Activated CD4-positive, alpha-beta T cell treated with anti-CD3 and anti-CD28 coated beads for 4 hours (primary cell): ENCODE data around the gene MYO3B.
"Not testable (repeated sequence)": the region's sequence is repeated elsewhere in the genome, so short reads cannot be mapped to it uniquely, and the experiment has no call there.

Experiments used
- DNase-seq, 2 donors: peaks; one replicate each; pipeline ENCODE4 v3.0.0-alpha.2; 2020

MYO3B gene

DNA sequence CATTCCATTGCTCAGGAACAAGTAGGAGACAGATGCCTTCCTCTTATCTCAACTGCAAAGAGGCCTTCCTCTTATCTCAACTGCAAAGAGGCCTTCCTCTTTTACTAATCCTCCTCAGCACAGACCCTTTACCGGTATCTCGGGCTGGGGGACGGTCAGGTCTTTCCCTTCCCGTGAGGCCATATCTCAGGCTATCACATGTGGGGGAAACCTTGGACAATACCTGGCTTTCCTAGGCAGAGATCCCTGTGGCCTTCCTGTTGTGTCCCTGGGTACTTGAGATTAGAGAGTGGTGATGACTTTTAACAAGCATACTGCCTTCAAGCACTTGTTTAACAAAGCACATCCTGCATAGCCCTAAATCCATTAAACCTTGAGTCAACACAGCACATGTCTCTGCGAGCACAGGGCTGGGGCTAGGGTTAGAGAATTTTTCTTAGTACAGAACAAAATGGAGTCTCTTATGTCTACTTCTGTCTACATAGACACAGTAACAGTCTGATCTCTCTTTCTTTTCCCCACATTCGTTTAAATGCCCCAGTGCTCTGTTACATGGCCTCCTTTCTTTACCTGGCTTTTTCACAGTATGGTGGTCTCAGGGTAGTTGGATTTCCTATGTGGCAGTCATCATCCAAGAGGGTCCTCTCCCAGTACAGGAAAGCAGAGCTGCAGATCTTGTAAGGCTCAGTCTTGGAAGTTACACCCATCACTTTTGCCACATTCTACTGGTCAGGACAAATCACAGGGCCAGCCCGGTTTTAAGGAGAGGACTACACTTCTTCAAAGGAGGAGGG is 86.0 kb downstream of the MYO3B start:
- not testable (repeated sequence) for DNase-seq

DNA sequence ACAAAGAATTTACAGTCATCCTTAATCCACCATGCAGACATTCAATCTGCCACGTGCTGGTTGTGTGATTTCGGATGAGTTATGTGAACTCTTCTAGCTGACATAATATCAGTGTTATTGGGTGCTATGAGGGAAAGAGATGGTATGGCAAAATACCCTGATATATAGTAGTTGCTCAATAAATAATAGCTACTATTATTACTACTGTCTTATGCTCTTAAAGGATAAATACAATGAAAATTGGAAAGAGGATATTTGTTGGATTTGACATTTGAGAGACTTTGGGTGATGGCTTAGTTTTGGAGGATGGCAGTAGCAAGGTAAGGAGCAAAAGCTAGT is 86.5 kb downstream of the MYO3B start:
- DNase-seq, result no peak

DNA sequence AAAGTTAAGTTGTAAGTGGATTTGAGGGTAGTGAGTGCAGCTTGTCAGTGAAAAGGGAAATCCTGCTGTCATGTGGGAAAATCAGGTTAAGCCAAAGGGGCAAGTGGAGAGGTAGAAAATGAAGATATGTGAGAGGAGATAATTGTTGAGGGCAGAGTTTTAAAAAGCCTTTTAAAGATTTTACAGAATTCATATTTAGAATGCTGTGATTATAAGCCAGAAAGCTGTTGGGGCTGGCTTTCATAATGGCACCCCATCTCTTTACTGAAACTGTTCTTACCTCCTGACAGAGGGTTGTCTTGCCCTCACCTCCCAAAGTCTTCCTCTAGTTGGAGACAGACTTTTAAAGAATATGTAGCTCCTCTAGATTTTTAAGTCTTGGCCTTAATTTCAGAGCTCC is 86.9 kb downstream of the MYO3B start:
- no peak for DNase-seq

DNA sequence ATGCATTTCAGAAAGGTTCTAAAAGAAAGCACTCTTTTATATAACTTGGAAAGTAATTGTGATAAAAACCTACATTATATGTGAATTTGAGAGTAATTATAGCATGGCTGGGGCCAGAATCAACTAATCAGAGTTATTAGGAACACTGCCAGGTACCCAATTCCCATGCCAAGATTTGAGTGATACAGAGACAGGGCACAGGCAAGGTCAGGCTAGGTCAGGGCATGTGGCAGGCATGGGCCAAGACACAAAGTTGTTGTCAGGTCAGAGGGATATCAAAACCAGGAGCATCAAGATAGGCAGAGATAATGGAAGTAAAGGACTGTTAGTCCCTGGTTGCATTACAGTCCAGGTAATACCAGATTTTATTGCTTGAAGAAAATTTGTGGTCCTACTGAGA is 87.4 kb downstream of the MYO3B start:
- DNase-seq, result no peak

DNA sequence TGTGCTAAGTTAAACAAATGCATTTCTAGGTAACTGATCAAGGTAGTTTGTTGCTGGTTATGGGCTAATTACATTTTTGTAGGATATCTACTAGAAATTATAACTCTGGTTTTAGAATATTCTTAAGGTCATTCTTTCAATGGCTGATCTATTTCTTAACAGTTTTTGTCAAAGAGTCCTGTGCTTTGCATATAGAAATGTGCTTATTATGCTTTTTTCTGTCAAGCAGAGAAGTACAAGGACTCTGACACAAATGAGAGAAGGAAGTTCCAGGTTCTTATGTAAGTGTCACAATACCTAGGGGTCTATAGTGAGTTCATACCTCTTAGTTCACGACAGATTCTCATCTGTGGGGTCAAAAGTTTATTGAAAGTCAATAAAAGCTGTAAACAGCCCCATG is 88.4 kb downstream of the MYO3B start:
- DNase-seq, result no peak

DNA sequence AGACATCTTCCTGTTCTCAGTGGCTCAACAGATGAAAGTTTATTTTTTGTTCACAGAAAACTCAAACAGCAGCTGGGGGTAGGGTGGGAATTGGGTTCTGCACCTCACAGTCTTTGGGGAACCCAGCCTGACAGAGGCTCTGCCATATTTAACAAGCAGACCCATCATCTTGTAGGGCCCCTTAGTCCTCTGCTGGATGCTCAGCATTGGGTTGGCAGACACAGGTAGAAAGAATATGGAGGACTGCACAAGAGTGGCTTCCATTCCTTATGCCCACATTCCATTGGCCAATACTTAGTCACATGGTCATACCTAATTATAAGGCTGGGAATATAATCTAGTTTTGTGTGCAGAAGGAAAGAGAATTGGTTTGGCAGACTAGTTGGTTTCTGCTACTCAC is 89.1 kb downstream of the MYO3B start:
- DNase-seq, result no peak

DNA sequence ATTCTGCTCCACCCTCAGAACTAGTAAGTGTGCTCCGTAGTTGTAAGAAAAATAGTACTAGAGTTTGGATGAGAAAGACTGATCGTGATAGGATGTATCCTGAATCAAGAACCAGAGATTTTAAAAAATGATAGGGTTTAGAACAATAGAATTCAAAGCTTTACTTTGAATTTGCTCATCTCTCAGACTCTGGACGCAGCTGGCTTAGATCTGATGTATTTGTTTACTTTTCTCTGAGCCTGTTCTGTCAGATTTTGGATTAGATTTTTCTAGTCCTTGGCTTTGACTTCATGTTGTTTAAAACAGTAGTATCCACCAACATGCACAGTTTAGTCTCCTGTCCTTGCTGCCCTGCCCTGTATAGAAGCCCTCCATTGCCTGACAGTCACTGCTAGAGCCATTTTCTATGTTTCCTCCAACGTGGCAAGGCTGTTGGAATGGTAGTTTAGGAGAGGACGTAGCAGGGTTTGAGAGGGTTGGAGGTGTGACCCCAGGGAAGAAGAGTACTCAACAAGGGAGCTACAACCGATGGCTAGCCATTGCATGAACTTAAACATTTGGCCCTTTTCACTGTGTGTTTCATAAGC is 92.4 kb downstream of the MYO3B start:
- DNase-seq, result no peak

DNA sequence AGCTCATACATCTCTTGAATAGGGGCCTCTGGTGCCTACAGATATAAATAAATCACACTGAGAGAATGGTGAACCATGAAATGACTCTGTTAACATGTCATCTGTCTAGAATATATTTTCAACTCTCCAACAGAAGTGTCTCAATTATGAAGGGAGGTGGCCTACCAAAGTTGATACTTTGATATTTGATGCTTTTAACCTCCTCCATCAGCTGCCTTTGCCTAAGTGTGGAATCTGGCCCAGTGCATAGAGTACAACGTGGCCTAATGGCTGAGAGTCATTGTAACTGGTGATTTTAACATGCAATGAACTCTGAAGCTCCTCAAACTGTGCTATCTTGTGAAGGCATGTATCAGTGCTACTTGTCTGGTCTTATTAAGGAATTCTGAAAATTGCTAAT is 93.4 kb downstream of the MYO3B start:
- no peak for DNase-seq

DNA sequence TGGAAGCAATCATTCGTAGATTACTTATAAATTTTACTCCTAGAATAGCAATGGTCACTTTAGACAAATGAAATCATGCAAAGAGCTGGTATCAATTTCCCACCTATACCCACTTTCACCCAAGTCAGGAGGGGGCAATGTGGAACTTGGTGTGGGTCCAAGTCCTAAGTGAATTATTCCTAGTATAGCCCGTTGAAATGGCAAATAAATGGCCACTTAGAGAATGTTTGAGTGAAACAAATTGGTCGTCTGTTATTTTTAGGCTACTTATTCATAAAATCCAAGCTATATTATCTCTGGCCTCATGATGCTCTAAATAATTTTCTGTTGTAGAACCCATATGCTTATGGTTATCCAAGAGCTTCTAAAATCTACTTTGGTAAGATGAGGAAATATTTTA is 98.1 kb downstream of the MYO3B start:
- no peak for DNase-seq

DNA sequence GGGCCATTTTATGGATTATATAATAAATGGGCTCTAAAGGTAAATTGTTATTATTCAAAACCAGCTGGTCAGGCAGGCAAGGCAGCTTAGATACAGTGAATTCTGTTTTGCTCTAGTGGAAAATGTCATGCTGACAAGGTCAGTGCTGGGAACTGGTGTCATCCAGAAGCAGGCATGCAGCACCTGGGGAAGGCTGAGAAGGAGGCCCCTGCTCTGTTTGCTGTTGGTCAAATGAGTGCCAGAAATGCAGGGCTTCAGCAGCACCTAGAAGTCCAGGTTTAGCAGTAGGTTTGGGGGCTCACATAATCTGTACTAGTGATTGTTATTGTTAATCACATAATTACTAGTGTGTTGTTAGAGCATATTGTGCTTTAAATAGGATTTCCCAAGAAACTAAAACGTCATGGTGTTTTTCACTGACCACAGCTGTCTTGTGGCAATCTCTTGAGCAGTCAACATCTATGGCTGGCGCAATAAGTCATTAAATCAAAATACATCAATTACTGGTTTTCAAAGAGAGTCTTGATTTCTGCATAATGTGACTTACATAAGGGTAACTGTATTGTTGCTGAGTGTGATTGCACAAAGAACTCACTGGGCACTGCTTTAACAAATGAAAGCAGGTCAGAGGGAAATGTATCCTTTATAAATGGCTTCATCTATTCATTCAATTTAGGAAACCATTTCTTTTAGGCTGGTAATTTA is 99.1 kb downstream of the MYO3B start:
- no peak for DNase-seq

DNA sequence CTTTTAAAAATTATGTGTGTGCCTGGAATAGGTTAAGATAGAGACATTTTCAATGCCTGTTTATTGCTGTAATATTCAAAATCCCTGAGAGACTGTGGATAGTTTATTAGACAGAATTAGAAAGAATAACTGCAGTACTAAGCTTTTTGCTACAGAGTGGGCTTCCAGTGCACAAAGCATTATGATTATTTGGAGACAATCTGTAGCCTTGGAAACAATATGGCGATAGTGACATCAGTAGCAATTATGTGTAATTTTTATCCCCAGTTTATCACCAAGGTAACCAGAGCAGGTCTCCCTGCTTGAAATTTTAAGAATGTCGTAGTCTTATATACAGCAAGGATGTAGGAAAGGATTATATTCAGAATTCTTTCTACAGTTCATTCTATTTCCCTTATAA is 100.0 kb downstream of the MYO3B start:
- DNase-seq, result no peak

DNA sequence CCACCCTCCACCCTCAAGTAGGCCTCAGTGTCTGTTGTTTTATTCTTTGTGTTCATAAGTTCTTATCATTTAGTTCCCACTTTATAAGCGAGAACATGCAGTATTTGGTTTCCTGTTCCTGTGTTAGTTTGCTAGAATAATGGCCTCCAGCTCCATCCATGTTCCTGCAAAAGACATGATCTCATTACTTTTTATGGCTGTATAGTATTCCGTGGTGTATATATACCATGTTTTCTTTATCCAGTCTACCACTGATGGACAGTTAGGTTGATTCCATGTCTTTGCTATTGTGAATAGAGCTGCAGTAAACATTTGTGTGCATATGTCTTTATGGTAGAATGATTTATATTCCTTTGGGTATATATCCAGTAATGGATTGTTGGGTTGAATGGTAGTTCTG is 101.7 kb downstream of the MYO3B start:
- DNase-seq, result not testable (repeated sequence)

DNA sequence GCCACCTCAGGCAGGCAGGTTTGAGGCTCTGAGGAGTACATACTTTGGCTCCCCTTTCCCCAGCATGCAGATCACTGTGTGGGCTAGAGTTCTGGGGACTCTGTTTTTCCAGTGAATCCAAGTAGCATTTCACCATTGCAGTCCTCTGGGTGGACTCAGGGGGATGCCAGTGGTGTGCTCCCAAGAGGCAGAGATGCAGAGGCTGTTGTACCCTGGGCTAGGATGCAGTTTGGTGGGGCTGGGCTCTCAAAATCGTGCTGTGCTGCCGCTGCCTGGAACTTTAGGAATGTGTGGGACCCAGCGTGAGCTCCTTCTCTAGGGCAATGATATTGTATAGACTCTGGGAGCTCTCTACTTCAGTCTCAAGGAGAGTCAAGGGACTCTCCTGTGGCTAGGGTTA is 104.9 kb downstream of the MYO3B start:
- DNase-seq, result no peak

DNA sequence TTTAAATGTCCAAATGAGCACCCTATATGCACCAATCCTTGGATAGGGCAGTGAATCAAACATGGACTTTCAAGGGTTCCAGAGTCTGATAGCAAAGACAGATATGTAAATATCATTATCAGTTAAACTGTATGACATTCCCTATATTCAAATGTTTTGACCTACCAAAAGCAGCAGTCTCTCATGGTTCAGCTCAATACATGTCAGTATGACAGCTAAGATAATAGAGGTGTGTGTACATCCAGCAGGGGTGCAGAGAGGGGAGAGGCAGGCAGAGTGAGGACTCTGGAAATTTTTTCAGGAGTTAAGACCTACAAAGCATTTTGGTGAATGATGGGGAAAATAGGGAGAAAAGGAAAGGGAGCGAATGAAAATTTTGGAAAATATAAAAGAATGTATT is 106.3 kb downstream of the MYO3B start:
- no peak for DNase-seq

DNA sequence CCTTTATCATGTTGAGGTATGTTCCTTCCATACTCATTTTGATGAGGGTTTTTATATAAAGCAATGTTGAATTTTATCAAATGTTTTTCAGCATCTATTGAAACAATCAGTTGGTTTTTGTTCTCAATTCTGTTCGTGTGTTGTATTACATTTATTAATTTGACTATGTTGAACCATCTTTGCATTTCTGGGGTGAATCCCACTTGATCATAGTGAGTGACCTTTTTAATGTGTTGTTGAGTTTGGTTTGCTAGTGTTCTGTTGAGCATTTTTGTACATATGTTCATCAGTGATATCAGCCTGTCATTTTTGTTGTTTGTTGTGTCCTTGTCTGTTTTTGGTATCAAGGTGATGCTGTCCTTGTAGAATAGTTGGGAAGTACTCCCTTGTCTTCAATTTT is 110.9 kb downstream of the MYO3B start:
- no peak for DNase-seq

DNA sequence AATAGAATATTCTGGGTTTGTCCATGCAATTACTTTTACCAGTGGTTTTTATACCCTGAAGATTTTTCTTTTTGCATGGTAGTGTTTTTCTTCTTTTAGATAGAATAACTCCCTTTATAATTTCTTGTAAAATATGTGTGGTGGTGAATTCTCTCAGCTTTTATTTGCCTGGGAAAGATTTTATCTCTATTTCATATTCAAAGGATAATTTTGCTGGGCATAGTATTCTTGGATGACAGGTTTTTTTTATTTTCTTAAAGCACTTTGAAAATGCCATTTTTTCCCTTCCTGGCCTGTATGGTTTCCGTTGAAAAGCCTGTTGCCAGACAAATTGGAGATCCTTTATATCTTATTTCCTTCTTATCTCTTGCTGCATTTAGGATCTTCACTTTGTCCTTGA is 113.5 kb downstream of the MYO3B start:
- no peak for DNase-seq

DNA sequence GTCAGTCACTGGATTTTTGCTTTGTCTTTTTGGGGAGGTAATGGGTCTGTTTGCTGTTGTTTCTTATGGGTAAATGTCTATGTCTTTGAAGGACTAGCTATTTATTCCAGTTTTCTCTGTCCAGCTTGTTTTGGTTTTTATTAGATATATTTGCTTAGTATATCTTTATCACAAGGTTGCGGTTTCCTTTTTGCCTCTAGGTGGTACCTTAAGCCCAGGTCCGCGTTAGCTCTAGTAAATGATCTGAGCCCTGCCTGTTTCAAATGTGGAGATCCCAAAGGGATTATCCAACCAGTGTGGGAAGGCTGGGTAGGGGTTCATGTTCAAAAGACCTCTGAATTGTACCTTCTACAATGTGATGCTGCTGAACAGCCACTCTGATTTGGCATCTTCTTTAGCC is 114.5 kb downstream of the MYO3B start:
- DNase-seq, result no peak

DNA sequence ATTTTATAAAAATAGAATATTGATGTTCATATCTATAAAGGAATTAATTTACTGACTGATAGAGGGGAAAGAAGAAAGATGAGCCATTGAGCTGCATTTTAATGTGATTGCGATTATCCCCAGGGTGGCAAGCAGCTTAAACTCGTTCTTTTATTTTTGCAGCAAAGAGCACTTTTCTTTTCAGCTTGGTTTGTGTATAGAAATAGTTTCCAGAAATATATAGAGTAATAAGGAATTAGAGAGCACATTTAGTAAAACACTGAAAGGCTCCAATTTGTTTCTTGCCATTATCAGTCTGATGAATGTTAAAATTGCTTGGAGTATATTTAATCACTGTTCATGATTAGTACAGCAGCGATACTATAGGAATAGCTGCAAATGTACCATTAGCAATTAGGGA is 119.5 kb downstream of the MYO3B start:
- no peak for DNase-seq

DNA sequence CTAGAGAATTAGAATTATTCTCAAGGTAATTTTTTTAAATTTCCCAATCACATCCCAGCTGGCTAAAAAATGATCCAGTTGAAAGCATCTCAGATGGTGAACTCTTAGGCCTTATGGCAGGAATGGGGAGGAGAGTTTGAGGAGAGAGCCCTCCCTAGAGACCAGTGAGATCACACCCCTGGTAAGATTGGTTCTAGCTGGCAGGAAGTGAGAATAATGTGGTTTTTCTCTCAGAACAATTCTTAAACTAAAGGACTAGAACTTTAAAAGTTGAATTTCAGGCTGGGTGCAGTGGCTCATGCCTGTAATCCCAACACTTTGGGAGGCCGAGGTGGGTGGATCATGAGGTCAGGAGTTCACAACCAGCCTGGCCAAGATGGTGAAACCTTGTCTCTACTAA is 120.2 kb downstream of the MYO3B start:
- no peak for DNase-seq

DNA sequence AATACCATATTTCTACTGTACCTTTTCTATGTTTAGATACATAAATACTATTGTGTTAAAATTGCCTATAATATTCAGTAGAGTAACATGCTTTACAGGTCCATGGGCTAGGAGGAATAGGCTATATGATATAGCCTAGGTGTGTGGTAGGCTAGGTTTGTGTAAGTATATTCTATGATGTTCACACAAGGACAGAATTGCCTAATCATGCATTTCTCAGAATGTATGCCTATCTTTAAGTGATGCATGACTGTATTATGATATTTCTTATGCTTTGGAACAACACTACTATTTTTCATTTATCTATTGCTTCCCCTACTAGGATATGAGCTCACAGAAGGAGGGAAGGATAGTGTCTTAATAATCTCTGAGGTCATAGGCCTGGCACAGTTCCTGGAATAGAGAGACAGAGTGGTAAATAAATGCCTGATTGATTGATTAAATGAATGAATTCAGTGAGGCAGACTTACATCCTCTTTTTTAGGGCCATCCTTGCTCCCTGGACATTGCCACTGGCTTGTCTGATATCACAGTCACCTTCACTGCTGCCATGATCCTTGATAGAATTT is 121.0 kb downstream of the MYO3B start:
- DNase-seq, result no peak

DNA sequence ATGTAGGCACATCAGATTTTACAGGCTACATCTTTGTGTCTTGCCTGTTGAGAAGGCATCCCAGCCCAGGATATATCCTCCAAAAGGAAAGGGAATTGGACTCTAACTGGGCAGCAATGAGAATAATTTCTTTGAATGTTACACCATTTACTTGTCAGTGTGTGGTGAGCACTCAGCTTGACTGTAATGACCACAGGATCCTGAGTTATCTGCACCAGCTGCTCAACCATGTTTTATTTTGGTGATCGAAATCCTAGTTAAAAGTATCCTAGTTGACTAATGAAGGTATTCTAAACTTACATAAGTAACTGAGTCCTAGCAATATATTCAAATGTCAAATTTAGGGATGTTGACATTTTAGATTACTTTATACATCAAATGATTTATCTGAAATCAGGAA is 123.0 kb downstream of the MYO3B start:
- no peak for DNase-seq

DNA sequence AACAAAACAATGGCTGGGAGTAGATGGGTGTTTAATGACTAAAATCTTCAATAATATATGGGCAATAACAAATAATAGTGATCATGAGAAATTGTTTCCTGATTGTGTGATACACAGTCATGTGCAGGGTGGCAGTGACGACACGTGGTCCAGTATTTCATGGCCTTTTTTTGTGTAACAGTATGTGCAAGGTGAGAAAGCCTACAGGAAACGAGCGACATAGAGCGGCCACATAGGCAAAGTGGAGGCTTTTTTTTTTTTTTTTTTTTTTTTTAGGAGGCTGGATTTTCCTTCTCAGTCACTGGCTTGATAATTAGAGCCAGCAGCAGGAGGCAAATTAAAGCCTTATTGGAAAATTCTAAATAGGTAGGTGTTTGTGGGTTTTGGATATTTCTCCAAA is 123.7 kb downstream of the MYO3B start:
- DNase-seq, result no peak

DNA sequence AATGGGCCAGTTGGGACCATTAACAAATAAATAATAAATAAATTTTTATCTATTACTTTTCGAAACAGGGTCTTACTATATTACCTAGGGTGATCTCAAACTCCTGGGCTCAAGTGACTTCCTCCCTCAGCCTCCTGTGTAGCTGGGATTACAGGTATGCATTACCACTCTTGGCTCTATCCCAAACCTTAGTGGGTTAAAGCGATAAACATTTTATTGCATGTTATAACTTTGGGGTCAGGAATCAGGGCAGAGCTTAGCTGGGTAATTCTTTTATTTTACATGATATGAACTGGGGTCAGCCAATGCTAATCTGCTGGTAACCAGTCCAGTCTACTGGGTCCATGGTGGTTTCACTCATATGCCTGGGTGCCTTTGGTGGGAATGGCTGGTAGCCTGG is 127.8 kb downstream of the MYO3B start:
- no peak for DNase-seq

DNA sequence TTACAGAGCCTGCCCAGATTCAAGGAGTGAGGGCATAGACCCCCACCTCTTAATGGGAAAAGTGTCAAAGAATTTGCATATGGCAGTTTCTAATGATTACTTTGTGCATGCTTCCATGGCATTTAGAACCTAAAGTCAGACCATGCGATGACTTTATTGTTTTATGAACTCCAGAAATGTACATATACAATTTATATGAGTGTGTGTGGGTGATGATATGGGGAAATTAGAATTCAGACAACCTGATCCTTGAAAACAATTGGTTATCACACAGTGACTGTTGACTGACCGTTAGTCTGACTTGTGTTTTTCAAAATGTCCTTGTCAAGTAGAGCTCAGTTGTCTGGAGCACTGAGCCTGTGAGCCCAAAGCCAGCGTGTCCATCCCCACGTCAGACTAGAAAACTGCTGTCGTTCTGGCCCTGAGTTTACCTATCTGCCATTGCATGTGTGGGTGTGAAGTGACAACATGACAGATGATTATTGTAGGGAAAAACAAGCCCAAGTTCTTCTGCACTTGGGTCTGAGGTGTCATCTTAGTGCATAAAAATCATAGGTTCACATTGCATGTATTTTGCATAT is 128.4 kb downstream of the MYO3B start:
- DNase-seq, result no peak
